Endothelial cell of umbilical vein (primary cell): ENCODE data around the gene RXFP4. TPM values are rescaled to one million over a fixed set of nuclear protein-coding genes. Genes with fewer than 3 reads are reported as not detected.

Experiments
- BruUV-seq: library from RNA; stranded (reverse); fragments of 400-500 nt; replicated peaks from 2 replicates; lab custom pipeline; 2021; lab: Mats Ljungman, UMichigan
- CTCF ChIA-PET: fragments of 300-600, 350-600 bp; sonication (Branson Sonifier 250); formaldehyde crosslinking; loops from one replicate; lab custom pipeline; 2021; ENCODE audit warnings: antibody characterized with exemption, inconsistent platforms; lab: Charles Lee
- POLR2A ChIA-PET: fragments of 300-600, 350-600 bp; sonication (Branson Sonifier 250); formaldehyde crosslinking; loops from one replicate; lab custom pipeline; 2021; ENCODE audit warnings: antibody characterized with exemption, inconsistent platforms; lab: Charles Lee
- DNase-seq: peaks from one replicate; pipeline ENCODE4 v3.0.0-alpha.2; 2011; ENCODE audit warnings: low read depth, low spot score
- FAIRE-seq: peaks from 2 replicates; lab custom pipeline; 2011; peaks lifted over from hg19 to GRCh38; lab: Jason Lieb, UNC
- H2AFZ ChIP-seq: 2 replicates; pipeline ENCODE4 v1.6.0; 2012; ENCODE audit warnings: low read depth, low read length, control low read depth, inconsistent platforms
- H3K27ac ChIP-seq: 2 replicates; pipeline ENCODE4 v1.5.1; 2011; ENCODE audit warnings: low read depth, mild to moderate bottlenecking, control low read depth, low read length, moderate library complexity; ENCODE audit not compliant: insufficient read depth
- H3K27me3 ChIP-seq, 2 experiments: 2 replicates each; pipeline versions ENCODE4 v1.6.0 to v1.6.1; 2011; ENCODE audit warnings: low read length in 2 of 2, mixed read lengths in 1 of 2; ENCODE audit not compliant: control insufficient read depth in 2 of 2, insufficient read depth in 2 of 2
- H3K36me3 ChIP-seq, 2 experiments: 2 replicates in 1 of 2; 3 replicates in 1 of 2; pipeline ENCODE4 v1.5.1; 2011; ENCODE audit warnings: low read length in 2 of 2, mild to moderate bottlenecking in 1 of 2, moderate library complexity in 1 of 2; ENCODE audit not compliant: control insufficient read depth in 2 of 2, insufficient read depth in 2 of 2; ENCODE audit errors: extremely low read depth in 1 of 2
- H3K4me1 ChIP-seq: 3 replicates; pipeline ENCODE4 v1.5.1; 2011; ENCODE audit warnings: mild to moderate bottlenecking, low read length; ENCODE audit not compliant: control insufficient read depth, insufficient read depth; ENCODE audit errors: extremely low read depth
- H3K4me2 ChIP-seq: 2 replicates; pipeline ENCODE4 v1.6.1; 2011; ENCODE audit warnings: low read length, control low read depth, mixed read lengths; ENCODE audit not compliant: insufficient read depth
- H3K4me3 ChIP-seq, 3 experiments: fragments of 200-600 bp in 1 of 3; sonication (generic), shearing (Covaris generic) in 1 of 3; replicated peaks in 1 of 3; 2 replicates each; pipeline ENCODE4 v1.5.1; 2011 to 2016; ENCODE audit warnings: control low read depth in 3 of 3, low read length in 3 of 3, mild to moderate bottlenecking in 2 of 3, inconsistent platforms in 1 of 3, low read depth in 1 of 3, moderate library complexity in 1 of 3; ENCODE audit not compliant: insufficient read depth in 1 of 3
- H3K79me2 ChIP-seq: 2 replicates; pipeline ENCODE4 v1.6.0; 2012; ENCODE audit warnings: low read length, inconsistent platforms; ENCODE audit not compliant: control insufficient read depth, insufficient read depth
- H3K9ac ChIP-seq: replicated peaks from 2 replicates; pipeline ENCODE3; 2011; ENCODE audit warnings: low read length, control low read depth; ENCODE audit not compliant: insufficient read depth; ENCODE audit errors: extremely low read depth
- H3K9me1 ChIP-seq: replicated peaks from 3 replicates; pipeline ENCODE4 v1.6.0; 2011; ENCODE audit warnings: mild to moderate bottlenecking, low read length; ENCODE audit not compliant: control insufficient read depth, insufficient read depth; ENCODE audit errors: extremely low read depth
- H3K9me3 ChIP-seq: replicated peaks from 2 replicates; pipeline ENCODE4 v1.5.1; 2012; ENCODE audit warnings: low read length, inconsistent platforms; ENCODE audit not compliant: control insufficient read depth, insufficient read depth
- H4K20me1 ChIP-seq: replicated peaks from 2 replicates; pipeline ENCODE3; 2011; ENCODE audit warnings: mild to moderate bottlenecking, low read length; ENCODE audit not compliant: control insufficient read depth, insufficient read depth; ENCODE audit errors: extremely low read depth
- CTCF ChIP-seq, 2 donors: IDR thresholded peaks; 1 replicate in 1 of 2; 2 replicates in 1 of 2; pipeline ENCODE4 v1.5.1; 2011; ENCODE audit warnings: low read length in 2 of 2, mild to moderate bottlenecking in 2 of 2, moderate library complexity in 2 of 2, control low read depth in 1 of 2, inconsistent platforms in 1 of 2, low read depth in 1 of 2; ENCODE audit not compliant: insufficient read depth in 1 of 2; ENCODE audit errors: extremely low read depth in 1 of 2
- EZH2 ChIP-seq: IDR thresholded peaks from 2 replicates; pipeline ENCODE4 v1.6.1; 2012; ENCODE audit warnings: borderline replicate concordance, low read depth, mild to moderate bottlenecking, moderate library complexity, low read length, inconsistent platforms; ENCODE audit not compliant: severe bottlenecking
- FOS ChIP-seq: IDR thresholded peaks from 2 replicates; pipeline ENCODE4 v1.6.1; 2011; ENCODE audit warnings: mild to moderate bottlenecking, low read length, moderate library complexity, borderline replicate concordance; ENCODE audit not compliant: insufficient read depth
- GATA2 ChIP-seq: IDR thresholded peaks from 2 replicates; pipeline ENCODE4 v1.7.0; 2011; ENCODE audit warnings: low read depth, mild to moderate bottlenecking, moderate library complexity, mixed read lengths, low read length; ENCODE audit not compliant: insufficient read length, insufficient read depth
- JUN ChIP-seq: IDR thresholded peaks from 2 replicates; pipeline ENCODE4 v1.6.1; 2011; ENCODE audit warnings: borderline replicate concordance, low read depth; ENCODE audit not compliant: insufficient read length, insufficient read depth
- MAX ChIP-seq: IDR thresholded peaks from 2 replicates; pipeline ENCODE4 v1.6.1; 2011; ENCODE audit not compliant: insufficient read depth, insufficient read length
- MYC ChIP-seq: IDR thresholded peaks from one replicate; pipeline ENCODE4 v1.6.1; 2011; ENCODE audit warnings: mild to moderate bottlenecking, low read depth, low read length
- POLR2A ChIP-seq: IDR thresholded peaks from 2 replicates; pipeline ENCODE4 v1.6.1; 2012; ENCODE audit warnings: low read depth, mild to moderate bottlenecking, control low read depth, low read length
- POLR2AphosphoS5 ChIP-seq: IDR thresholded peaks from 2 replicates; pipeline ENCODE4 v1.6.1; 2012; ENCODE audit warnings: low read depth, mild to moderate bottlenecking, control low read depth, low read length, moderate library complexity; ENCODE audit not compliant: insufficient read depth
- dilution Hi-C: fragments of 300-500 bp; cut with MboI; formaldehyde crosslinking; loops from one replicate; pipeline ENCODE4 v1.15.0; 2019; ENCODE audit warnings: low sequenced_read_pairs; ENCODE audit not compliant: extremely low pct_ligation_motif_present
- intact Hi-C: fragments of 100-400 bp; cut with micrococcal nuclease; formaldehyde crosslinking; loops from one replicate; pipeline ENCODE4 v1.10.0; 2022
- polyA plus RNA-seq, 4 experiments: library from polyadenylated mRNA; depleted of rRNA in 3 of 4; stranded (reverse) in 3 of 4; unstranded in 1 of 4; fragments of >200 nt; gene quantifications; 2 replicates each; pipeline versions ENCODE4 v1.2.1 to v1.2.3, GENCODE V29; 2011 to 2012; ENCODE audit warnings: missing spikeins in 1 of 4
- total RNA-seq: library from RNA; stranded (reverse); gene quantifications from 2 replicates; pipeline ENCODE4 v1.2.3, GENCODE V29; 2021

The RXFP4 gene
- total and polyA plus RNA-seq, 2 donors (not counting 3 experiments of a cell fraction or from before 2014, with no cell fraction given) = not detected

GRCh38 chr1:155957411-155957915 is 16.0 kb downstream of the RXFP4 start:
- Histone ChIP-seq H4K20me1 (no peaks in the 10 kb centered on the region), H3K27ac (no peak overlapping the region), H3K4me1 (peaks cover 10% of the 10 kb centered on the region), H3K27me3 (no peaks in the 10 kb centered on the region), H3K4me2 (no peak overlapping the region), H2AFZ (no peak overlapping the region), H3K9ac (no peak overlapping the region), H3K36me3 (peaks cover 44 to 52% of the 10 kb centered on the region in 2 experiments), H3K9me1 (no peaks in the 10 kb centered on the region), H3K4me3 (no peak overlapping the region), H3K9me3 (no peaks in the 10 kb centered on the region), H3K79me2 (peaks cover 19% of the 10 kb centered on the region)
- FAIRE-seq (no peak), DNase-seq (no peak)
- no peak for TF ChIP-seq MYC
- TF ChIP-seq CTCF (IDR thresholded peaks at IDR 0.05; ENCODE audit: extremely low read depth in 1 of 2, insufficient read depth in 1 of 2, low read depth in 1 of 2, low read length in 2 of 2) = no peak
- no peak for TF ChIP-seq MAX
- no peak for TF ChIP-seq POLR2A
- TF ChIP-seq FOS = no peak
- TF ChIP-seq GATA2 = no peak
- TF ChIP-seq POLR2AphosphoS5 = no peak
- TF ChIP-seq EZH2 = no peak
- TF ChIP-seq JUN = no peak
- CTCF ChIA-PET = interaction anchor here (0.8 to 1.4 kb wide), 4 partner anchors 21 to 32 kb away, joined by 3 to 9 read pairs (median 4); partner anchors contain the start of gene ARHGEF2
- no TSS peak for BruUV-seq
- dilution Hi-C loops = no loop called here
- intact Hi-C loops = no loop called here
- POLR2A ChIA-PET = no interaction called here
